ENCODE data around the gene CUX1. TPM values are rescaled to one million over a fixed set of nuclear protein-coding genes. Genes with fewer than 3 reads are reported as not detected.

Gene CUX1
- total RNA-seq, 1 donor from 2014 or later, result 50.6 TPM

GRCh38 chr7:102089175-102090098 lies 272.0 kb downstream of the CUX1 start:
- Histone ChIP-seq H3K4me2 (ENCODE audit: low read length) (no peak overlapping the region), H2AFZ (ENCODE audit: low read depth, low read length) (no peak overlapping the region), H3K4me3 (ENCODE audit: insufficient read depth, low read depth, low read length) (no peak overlapping the region), H3K36me3 (ENCODE audit: insufficient read depth, low read length) (no peaks in the 10 kb centered on the region), H4K20me1 (ENCODE audit: insufficient read depth, low read length) (peaks cover 26% of the 10 kb centered on the region), H3K9me3 (ENCODE audit: insufficient read depth, low read depth, low read length) (no peaks in the 10 kb centered on the region), H3K27me3 (ENCODE audit: insufficient read depth, low read length) (no peaks in the 10 kb centered on the region), H3K9ac (ENCODE audit: low read length) (no peak overlapping the region), H3K27ac (ENCODE audit: low read depth, low read length) (no peak overlapping the region), H3K79me2 (ENCODE audit: insufficient read depth, low read length) (no peaks in the 10 kb centered on the region), H3K4me1 (ENCODE audit: insufficient read depth, low read length) (no peaks in the 10 kb centered on the region)
- no peak for FAIRE-seq
- Mint-ChIP-seq H3K27ac (ENCODE audit: unreplicated experiment) (no peak overlapping the region), H3K27me3 (ENCODE audit: low read depth, unreplicated experiment) (no peaks in the 10 kb centered on the region), H3K4me1 (ENCODE audit: low read depth, unreplicated experiment) (no peaks in the 10 kb centered on the region), H3K36me3 (ENCODE audit: low read depth, unreplicated experiment) (peaks cover 8% of the 10 kb centered on the region), H3K4me3 (ENCODE audit: unreplicated experiment) (no peak overlapping the region), H3K9me3 (ENCODE audit: unreplicated experiment) (peaks cover 7% of the 10 kb centered on the region)
- TF ChIP-seq, protein P1, sequence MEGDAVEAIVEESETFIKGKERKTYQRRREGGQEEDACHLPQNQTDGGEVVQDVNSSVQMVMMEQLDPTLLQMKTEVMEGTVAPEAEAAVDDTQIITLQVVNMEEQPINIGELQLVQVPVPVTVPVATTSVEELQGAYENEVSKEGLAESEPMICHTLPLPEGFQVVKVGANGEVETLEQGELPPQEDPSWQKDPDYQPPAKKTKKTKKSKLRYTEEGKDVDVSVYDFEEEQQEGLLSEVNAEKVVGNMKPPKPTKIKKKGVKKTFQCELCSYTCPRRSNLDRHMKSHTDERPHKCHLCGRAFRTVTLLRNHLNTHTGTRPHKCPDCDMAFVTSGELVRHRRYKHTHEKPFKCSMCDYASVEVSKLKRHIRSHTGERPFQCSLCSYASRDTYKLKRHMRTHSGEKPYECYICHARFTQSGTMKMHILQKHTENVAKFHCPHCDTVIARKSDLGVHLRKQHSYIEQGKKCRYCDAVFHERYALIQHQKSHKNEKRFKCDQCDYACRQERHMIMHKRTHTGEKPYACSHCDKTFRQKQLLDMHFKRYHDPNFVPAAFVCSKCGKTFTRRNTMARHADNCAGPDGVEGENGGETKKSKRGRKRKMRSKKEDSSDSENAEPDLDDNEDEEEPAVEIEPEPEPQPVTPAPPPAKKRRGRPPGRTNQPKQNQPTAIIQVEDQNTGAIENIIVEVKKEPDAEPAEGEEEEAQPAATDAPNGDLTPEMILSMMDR (IDR thresholded peaks at IDR 0.05; ENCODE audit: insufficient read depth, low read depth, low read length), result no peak
- TF ChIP-seq EZH2 (IDR thresholded peaks at IDR 0.05; ENCODE audit: insufficient read depth, low read length), result no peak
- no peak for DNase-seq (ENCODE audit: low read depth)

DNA sequence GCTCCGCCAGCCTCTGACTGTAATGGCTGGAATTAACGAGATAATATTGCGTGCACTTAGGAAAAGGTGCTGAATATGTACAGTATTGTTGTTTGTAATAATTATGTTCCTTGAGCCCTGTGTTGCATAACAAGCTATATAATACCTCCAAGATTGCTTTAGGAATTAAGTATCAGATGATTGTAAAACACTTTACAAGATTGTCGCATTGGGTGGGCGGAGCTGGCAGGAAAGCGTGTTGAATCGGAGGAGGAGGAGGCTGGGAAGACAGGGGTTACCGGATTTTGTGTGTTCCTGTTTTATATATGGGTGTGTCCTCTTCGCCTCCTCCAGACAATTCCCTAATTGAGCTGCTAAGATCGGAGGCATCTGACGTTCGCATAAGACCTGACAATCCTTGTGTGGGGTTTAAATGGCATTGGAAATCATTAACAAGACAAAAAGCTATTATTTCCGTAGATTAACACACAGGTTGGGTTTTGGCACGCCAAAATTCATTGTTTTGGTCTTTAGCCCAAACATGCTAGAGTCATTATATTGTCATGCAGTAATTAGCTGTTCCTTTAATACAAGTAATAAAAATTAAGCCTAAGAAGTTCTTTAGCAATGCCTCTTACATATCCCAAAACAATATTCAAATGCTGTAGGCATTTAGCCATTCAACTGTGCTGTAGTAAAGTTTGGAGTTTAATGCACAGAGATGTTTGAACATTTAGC lies 276.3 kb downstream of the CUX1 start:
- TF ChIP-seq, protein P1 (IDR thresholded peaks at IDR 0.05; ENCODE audit: insufficient read depth, low read depth, low read length), result no peak
- no peak for TF ChIP-seq EZH2 (IDR thresholded peaks at IDR 0.05; ENCODE audit: insufficient read depth, low read length)
- no peaks in the 10 kb centered on the region for H3K4me1 ChIP-seq (ENCODE audit: insufficient read depth, low read length)
- peaks cover 33% of the 10 kb centered on the region for H4K20me1 ChIP-seq (ENCODE audit: insufficient read depth, low read length)
- no peak overlapping the region for H3K4me3 ChIP-seq (ENCODE audit: insufficient read depth, low read depth, low read length)
- Mint-ChIP-seq H3K36me3 (ENCODE audit: low read depth, unreplicated experiment) (peaks cover 9% of the 10 kb centered on the region), H3K4me1 (ENCODE audit: low read depth, unreplicated experiment) (no peaks in the 10 kb centered on the region), H3K4me3 (ENCODE audit: unreplicated experiment) (no peak overlapping the region), H3K27me3 (ENCODE audit: low read depth, unreplicated experiment) (no peaks in the 10 kb centered on the region), H3K9me3 (ENCODE audit: unreplicated experiment) (peaks cover 2% of the 10 kb centered on the region), H3K27ac (ENCODE audit: unreplicated experiment) (no peak overlapping the region)
- FAIRE-seq (no peak), DNase-seq (ENCODE audit: low read depth) (no peak)
- H3K9me3 ChIP-seq (ENCODE audit: insufficient read depth, low read depth, low read length), result no peaks in the 10 kb centered on the region
- H3K4me2 ChIP-seq (ENCODE audit: low read length), result no peak overlapping the region
- no peak overlapping the region for H3K27ac ChIP-seq (ENCODE audit: low read depth, low read length)
- H3K36me3 ChIP-seq (ENCODE audit: insufficient read depth, low read length), result no peaks in the 10 kb centered on the region
- H3K79me2 ChIP-seq (ENCODE audit: insufficient read depth, low read length), result no peaks in the 10 kb centered on the region
- no peak overlapping the region for H3K9ac ChIP-seq (ENCODE audit: low read length)
- H2AFZ ChIP-seq (ENCODE audit: low read depth, low read length), result no peak overlapping the region
- H3K27me3 ChIP-seq (ENCODE audit: insufficient read depth, low read length), result no peaks in the 10 kb centered on the region

Data from astrocyte (in vitro differentiated cells and primary cell).